HepG2 (cell line): ENCODE results near the gene CTF1. TPM values are rescaled to one million over a fixed set of nuclear protein-coding genes. Genes with fewer than 3 reads are reported as not detected.

Source experiments
- CHCHD3 ChIP-seq: sonication (generic); formaldehyde crosslinking; IDR thresholded peaks from 2 replicates; pipeline ENCODE4 v1.8.0; 2022; ENCODE audit warnings: mild to moderate bottlenecking, missing genetic modification reagents, moderate library complexity
- ELF4 ChIP-seq: sonication (generic); formaldehyde crosslinking; IDR thresholded peaks from 2 replicates; pipeline ENCODE4 v1.5.0; 2020; ENCODE audit warnings: missing genetic modification reagents, mild to moderate bottlenecking, moderate library complexity, borderline replicate concordance
- ETV5 ChIP-seq: IDR thresholded peaks from 2 replicates; pipeline ENCODE4 v1.6.1; 2018; ENCODE audit warnings: missing biosample characterization, missing genetic modification reagents, inconsistent platforms, borderline replicate concordance
- FOSL1 ChIP-seq: sonication (generic); formaldehyde crosslinking; IDR thresholded peaks from 2 replicates; pipeline ENCODE4 v1.9.0; 2021; ENCODE audit warnings: missing genetic modification reagents, borderline replicate concordance
- GTF2F1 ChIP-seq: fragments of 150-350 bp; IDR thresholded peaks from 2 replicates; pipeline ENCODE4 v1.6.1; 2014; ENCODE audit warnings: low read length
- HDAC2 ChIP-seq: sonication (generic); formaldehyde crosslinking; IDR thresholded peaks from 2 replicates; pipeline ENCODE4 v1.4.0; 2020; ENCODE audit warnings: missing genetic modification reagents
- RFXANK ChIP-seq: IDR thresholded peaks from 2 replicates; pipeline ENCODE4 v1.6.1; 2016
- ZNF121 ChIP-seq: sonication (generic); formaldehyde crosslinking; IDR thresholded peaks from 2 replicates; pipeline ENCODE4 v1.5.0; 2020; ENCODE audit warnings: mild to moderate bottlenecking, missing genetic modification reagents
- polyA plus RNA-seq, 8 experiments: library from polyadenylated mRNA; depleted of rRNA in 3 of 8; stranded (reverse) in 7 of 8; unstranded in 1 of 8; fragments of >200 nt; fragmentation: Illumina TruSeq in 4 of 8; extraction: Trizol in 4 of 8; gene quantifications; 2 replicates each; pipeline versions ENCODE4 v1.2.1 to v1.2.3, GENCODE V29; 2011 to 2016; ENCODE audit warnings: low read depth in 4 of 8, missing spikeins in 1 of 8, mixed read lengths in 1 of 8; ENCODE audit not compliant: insufficient read depth in 1 of 8
- total RNA-seq, 5 experiments: library from RNA; depleted of rRNA; stranded (reverse); fragments of >200 nt; fragmentation: Illumina TruSeq; extraction: Trizol; gene quantifications; 2 replicates each; pipeline ENCODE4 v1.2.3, GENCODE V29; 2016; ENCODE audit warnings: low read depth in 1 of 5
- TF ChIP-seq, protein P1 (sequence below): sonication (generic); formaldehyde crosslinking; IDR thresholded peaks from 2 replicates; pipeline ENCODE4 v1.4.0; 2020; ENCODE audit warnings: mild to moderate bottlenecking, missing genetic modification reagents
- TF ChIP-seq, protein P2 (sequence below): conservative IDR thresholded peaks from 2 replicates; pipeline ENCODE4 v1.6.1; 2018; ENCODE audit warnings: missing genetic modification reagents
- TF ChIP-seq, protein P3 (sequence below): sonication (generic); formaldehyde crosslinking; IDR thresholded peaks from 2 replicates; pipeline ENCODE4 v1.4.0; 2020; ENCODE audit warnings: missing genetic modification reagents
- TF ChIP-seq, protein P4 (sequence below): fragments of 450-650 bp; IDR thresholded peaks from 2 replicates; pipeline ENCODE4 v1.6.1; 2017
- TF ChIP-seq, protein P5 (sequence below): IDR thresholded peaks from 2 replicates; pipeline ENCODE4 v1.4.0; 2020; ENCODE audit warnings: mild to moderate bottlenecking, missing genetic modification reagents
- TF ChIP-seq, protein P6 (sequence below): sonication (generic); formaldehyde crosslinking; IDR thresholded peaks from 2 replicates; pipeline ENCODE4 v1.5.0; 2020; ENCODE audit warnings: missing genetic modification reagents

The CTF1 gene
- total and polyA plus RNA-seq, 2 of the 13 experiments (the other 11 are each of a cell fraction or from before 2014, with no cell fraction given), result 0.13 to 1.8 TPM

DNA sequence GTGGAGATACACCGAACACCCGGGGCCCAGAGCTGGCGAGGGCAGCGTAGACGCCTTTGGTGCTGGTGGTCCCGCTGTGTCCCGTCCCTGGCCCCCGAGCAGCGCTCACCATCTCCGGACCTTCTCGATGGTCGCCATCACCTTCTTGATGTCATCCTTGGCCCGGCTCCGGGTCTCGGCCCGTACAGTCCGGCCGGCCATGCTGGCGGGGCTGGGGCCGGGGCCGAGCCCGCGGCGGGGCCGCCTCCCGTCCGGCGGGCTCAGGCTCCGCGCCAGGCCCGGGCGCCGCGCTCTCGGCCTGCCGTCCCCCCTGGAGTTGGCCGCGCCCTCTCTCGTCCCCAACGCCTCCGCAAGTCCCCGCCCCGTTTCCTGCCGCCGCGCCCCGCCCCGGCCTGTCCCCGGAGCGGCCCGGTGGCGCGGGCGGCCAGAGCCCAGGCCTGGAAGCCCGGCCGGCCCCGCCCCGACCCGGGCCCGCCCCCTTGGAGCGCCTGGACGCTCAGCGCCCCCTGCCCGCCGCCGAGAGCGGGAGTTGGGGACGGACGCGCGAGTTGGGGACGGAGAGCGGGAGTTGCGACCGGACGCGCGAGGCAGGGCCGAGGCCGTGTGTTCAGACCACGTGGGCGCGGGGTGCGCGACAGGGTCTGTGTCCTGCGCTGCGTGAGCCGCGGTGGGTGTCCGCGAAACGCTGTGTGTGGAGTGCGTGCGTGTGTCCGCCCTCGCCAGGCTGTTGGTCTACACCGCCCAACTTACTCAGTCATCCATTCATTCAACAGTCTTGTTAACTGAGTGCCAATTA, 2.5 kb upstream of the CTF1 start, which contains the start of gene BCL7C (continued):
- TF ChIP-seq RFXANK (CRISPR knock-in tag) (peak; percentile 71; the same call in 1 of the 2 replicates), FOSL1 (CRISPR knock-in tag) (0 out of 2 replicates have a peak, but pooled peaks have one; percentile 32), ETV5 (CRISPR knock-in tag) (peak; percentile 90), ZNF121 (CRISPR knock-in tag) (no peak), GTF2F1 (no peak), CHCHD3 (CRISPR knock-in tag) (peak; percentile 100), ELF4 (CRISPR knock-in tag) (no peak), HDAC2 (CRISPR knock-in tag) (peak; percentile 76)
- TF ChIP-seq, protein P1, sequence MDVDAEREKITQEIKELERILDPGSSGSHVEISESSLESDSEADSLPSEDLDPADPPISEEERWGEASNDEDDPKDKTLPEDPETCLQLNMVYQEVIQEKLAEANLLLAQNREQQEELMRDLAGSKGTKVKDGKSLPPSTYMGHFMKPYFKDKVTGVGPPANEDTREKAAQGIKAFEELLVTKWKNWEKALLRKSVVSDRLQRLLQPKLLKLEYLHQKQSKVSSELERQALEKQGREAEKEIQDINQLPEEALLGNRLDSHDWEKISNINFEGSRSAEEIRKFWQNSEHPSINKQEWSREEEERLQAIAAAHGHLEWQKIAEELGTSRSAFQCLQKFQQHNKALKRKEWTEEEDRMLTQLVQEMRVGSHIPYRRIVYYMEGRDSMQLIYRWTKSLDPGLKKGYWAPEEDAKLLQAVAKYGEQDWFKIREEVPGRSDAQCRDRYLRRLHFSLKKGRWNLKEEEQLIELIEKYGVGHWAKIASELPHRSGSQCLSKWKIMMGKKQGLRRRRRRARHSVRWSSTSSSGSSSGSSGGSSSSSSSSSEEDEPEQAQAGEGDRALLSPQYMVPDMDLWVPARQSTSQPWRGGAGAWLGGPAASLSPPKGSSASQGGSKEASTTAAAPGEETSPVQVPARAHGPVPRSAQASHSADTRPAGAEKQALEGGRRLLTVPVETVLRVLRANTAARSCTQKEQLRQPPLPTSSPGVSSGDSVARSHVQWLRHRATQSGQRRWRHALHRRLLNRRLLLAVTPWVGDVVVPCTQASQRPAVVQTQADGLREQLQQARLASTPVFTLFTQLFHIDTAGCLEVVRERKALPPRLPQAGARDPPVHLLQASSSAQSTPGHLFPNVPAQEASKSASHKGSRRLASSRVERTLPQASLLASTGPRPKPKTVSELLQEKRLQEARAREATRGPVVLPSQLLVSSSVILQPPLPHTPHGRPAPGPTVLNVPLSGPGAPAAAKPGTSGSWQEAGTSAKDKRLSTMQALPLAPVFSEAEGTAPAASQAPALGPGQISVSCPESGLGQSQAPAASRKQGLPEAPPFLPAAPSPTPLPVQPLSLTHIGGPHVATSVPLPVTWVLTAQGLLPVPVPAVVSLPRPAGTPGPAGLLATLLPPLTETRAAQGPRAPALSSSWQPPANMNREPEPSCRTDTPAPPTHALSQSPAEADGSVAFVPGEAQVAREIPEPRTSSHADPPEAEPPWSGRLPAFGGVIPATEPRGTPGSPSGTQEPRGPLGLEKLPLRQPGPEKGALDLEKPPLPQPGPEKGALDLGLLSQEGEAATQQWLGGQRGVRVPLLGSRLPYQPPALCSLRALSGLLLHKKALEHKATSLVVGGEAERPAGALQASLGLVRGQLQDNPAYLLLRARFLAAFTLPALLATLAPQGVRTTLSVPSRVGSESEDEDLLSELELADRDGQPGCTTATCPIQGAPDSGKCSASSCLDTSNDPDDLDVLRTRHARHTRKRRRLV (CRISPR knock-in tag), result 0 out of 2 replicates have a peak, but pooled peaks have one; percentile 49
- TF ChIP-seq, protein P2, sequence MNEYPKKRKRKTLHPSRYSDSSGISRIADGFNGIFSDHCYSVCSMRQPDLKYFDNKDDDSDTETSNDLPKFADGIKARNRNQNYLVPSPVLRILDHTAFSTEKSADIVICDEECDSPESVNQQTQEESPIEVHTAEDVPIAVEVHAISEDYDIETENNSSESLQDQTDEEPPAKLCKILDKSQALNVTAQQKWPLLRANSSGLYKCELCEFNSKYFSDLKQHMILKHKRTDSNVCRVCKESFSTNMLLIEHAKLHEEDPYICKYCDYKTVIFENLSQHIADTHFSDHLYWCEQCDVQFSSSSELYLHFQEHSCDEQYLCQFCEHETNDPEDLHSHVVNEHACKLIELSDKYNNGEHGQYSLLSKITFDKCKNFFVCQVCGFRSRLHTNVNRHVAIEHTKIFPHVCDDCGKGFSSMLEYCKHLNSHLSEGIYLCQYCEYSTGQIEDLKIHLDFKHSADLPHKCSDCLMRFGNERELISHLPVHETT (CRISPR knock-in tag), result peak; percentile 95
- TF ChIP-seq, protein P3, sequence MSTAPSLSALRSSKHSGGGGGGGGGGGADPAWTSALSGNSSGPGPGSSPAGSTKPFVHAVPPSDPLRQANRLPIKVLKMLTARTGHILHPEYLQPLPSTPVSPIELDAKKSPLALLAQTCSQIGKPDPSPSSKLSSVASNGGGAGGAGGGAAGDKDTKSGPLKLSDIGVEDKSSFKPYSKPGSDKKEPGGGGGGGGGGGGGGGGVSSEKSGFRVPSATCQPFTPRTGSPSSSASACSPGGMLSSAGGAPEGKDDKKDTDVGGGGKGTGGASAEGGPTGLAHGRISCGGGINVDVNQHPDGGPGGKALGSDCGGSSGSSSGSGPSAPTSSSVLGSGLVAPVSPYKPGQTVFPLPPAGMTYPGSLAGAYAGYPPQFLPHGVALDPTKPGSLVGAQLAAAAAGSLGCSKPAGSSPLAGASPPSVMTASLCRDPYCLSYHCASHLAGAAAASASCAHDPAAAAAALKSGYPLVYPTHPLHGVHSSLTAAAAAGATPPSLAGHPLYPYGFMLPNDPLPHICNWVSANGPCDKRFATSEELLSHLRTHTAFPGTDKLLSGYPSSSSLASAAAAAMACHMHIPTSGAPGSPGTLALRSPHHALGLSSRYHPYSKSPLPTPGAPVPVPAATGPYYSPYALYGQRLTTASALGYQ (CRISPR knock-in tag), result no peak
- TF ChIP-seq, protein P4, sequence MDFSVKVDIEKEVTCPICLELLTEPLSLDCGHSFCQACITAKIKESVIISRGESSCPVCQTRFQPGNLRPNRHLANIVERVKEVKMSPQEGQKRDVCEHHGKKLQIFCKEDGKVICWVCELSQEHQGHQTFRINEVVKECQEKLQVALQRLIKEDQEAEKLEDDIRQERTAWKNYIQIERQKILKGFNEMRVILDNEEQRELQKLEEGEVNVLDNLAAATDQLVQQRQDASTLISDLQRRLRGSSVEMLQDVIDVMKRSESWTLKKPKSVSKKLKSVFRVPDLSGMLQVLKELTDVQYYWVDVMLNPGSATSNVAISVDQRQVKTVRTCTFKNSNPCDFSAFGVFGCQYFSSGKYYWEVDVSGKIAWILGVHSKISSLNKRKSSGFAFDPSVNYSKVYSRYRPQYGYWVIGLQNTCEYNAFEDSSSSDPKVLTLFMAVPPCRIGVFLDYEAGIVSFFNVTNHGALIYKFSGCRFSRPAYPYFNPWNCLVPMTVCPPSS, result no peak
- TF ChIP-seq, protein P5, sequence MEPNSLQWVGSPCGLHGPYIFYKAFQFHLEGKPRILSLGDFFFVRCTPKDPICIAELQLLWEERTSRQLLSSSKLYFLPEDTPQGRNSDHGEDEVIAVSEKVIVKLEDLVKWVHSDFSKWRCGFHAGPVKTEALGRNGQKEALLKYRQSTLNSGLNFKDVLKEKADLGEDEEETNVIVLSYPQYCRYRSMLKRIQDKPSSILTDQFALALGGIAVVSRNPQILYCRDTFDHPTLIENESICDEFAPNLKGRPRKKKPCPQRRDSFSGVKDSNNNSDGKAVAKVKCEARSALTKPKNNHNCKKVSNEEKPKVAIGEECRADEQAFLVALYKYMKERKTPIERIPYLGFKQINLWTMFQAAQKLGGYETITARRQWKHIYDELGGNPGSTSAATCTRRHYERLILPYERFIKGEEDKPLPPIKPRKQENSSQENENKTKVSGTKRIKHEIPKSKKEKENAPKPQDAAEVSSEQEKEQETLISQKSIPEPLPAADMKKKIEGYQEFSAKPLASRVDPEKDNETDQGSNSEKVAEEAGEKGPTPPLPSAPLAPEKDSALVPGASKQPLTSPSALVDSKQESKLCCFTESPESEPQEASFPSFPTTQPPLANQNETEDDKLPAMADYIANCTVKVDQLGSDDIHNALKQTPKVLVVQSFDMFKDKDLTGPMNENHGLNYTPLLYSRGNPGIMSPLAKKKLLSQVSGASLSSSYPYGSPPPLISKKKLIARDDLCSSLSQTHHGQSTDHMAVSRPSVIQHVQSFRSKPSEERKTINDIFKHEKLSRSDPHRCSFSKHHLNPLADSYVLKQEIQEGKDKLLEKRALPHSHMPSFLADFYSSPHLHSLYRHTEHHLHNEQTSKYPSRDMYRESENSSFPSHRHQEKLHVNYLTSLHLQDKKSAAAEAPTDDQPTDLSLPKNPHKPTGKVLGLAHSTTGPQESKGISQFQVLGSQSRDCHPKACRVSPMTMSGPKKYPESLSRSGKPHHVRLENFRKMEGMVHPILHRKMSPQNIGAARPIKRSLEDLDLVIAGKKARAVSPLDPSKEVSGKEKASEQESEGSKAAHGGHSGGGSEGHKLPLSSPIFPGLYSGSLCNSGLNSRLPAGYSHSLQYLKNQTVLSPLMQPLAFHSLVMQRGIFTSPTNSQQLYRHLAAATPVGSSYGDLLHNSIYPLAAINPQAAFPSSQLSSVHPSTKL (CRISPR knock-in tag), result peak; percentile 62
- TF ChIP-seq, protein P6, sequence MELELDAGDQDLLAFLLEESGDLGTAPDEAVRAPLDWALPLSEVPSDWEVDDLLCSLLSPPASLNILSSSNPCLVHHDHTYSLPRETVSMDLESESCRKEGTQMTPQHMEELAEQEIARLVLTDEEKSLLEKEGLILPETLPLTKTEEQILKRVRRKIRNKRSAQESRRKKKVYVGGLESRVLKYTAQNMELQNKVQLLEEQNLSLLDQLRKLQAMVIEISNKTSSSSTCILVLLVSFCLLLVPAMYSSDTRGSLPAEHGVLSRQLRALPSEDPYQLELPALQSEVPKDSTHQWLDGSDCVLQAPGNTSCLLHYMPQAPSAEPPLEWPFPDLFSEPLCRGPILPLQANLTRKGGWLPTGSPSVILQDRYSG (CRISPR knock-in tag), result peak; percentile 92; the same call in 1 of the 2 replicates
